ENCODE data around the gene TPPP.

DNA sequence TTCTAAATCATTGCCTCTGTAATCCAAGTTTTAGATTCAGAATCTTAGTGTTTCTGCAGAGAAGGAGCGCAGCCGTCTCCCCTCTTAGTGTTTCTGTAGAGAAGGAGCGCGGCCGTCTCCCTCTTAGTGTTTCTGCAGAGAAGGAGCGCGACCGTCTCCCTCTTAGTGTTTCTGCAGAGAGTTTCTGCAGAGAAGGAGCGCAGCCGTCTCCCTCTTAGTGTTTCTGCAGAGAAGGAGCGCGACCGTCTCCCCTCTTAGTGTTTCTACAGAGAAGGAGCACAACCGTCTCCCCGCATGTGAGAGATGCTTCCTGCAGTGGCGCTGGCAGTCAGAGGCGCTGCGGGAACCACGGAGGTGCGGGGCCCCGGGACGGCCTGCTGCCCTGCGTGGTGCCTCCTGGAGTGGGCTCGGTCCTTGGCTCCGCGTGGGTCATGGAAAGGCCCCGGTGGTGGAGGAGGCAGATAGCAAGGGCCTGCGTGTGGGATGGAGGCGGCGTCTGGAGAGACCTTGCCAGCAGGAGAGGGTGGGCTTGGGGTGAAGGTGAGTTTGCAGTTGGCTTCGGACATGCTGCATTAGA, 70.1 kb downstream of the TPPP start:
- no peak for TF ChIP-seq EZH2 (IDR thresholded peaks at IDR 0.05; ENCODE audit: borderline replicate concordance, insufficient read depth, low read depth, low read length, poor library complexity, severe bottlenecking)
- TF ChIP-seq CTCF (IDR thresholded peaks at IDR 0.05): no peak

Data from B cell (primary cell).